HEK293 (cell line): ENCODE data around the gene PGA5.
"Not testable (repeated sequence)": the region's sequence is repeated elsewhere in the genome, so short reads cannot be mapped to it uniquely, and the experiment has no call there.

Experiments used
- CTCF ChIA-PET: fragments of 350-600 bp; formaldehyde crosslinking; extraction: SDS; loops from one replicate; lab custom pipeline; 2021; ENCODE audit warnings: antibody characterized with exemption; lab: Yijun Ruan, JAX
- POLR2A ChIA-PET: fragments of 300-600 bp; formaldehyde crosslinking; extraction: SDS; loops from one replicate; lab custom pipeline; 2020; ENCODE audit warnings: antibody characterized with exemption, inconsistent platforms; lab: Yijun Ruan, JAX
- H3K27ac ChIP-seq: fragments of 200-500 bp; sonication (Bioruptor generic); 2 replicates; pipeline ENCODE4 v1.5.1; 2014; ENCODE audit warnings: low read depth, low read length, control low read depth, inconsistent platforms; ENCODE audit errors: extremely low read depth
- H3K36me3 ChIP-seq, 2 experiments: fragments of 200-500 bp in 1 of 2; sonication (Bioruptor generic) in 1 of 2; 1 replicate in 1 of 2; 2 replicates in 1 of 2; pipeline ENCODE4 v1.5.1; 2014 to 2017; ENCODE audit warnings: inconsistent platforms in 2 of 2, low read length in 2 of 2; ENCODE audit not compliant: control insufficient read depth in 2 of 2, insufficient read depth in 1 of 2
- H3K4me1 ChIP-seq: fragments of 200-500 bp; sonication (Bioruptor generic); 2 replicates; pipeline ENCODE4 v1.5.1; 2014; ENCODE audit warnings: mild to moderate bottlenecking, low read length, inconsistent platforms; ENCODE audit not compliant: control insufficient read depth, insufficient read depth
- H3K4me3 ChIP-seq: 2 replicates; pipeline ENCODE4 v1.5.1; 2011; ENCODE audit warnings: low read depth, mild to moderate bottlenecking, control low read depth, low read length, moderate library complexity
- H3K9me3 ChIP-seq: fragments of 200-500 bp; sonication (Bioruptor generic); 2 replicates; pipeline ENCODE4 v1.5.1; 2014; ENCODE audit warnings: low read depth, low read length, inconsistent platforms; ENCODE audit not compliant: control insufficient read depth, insufficient read depth

Gene PGA5

DNA sequence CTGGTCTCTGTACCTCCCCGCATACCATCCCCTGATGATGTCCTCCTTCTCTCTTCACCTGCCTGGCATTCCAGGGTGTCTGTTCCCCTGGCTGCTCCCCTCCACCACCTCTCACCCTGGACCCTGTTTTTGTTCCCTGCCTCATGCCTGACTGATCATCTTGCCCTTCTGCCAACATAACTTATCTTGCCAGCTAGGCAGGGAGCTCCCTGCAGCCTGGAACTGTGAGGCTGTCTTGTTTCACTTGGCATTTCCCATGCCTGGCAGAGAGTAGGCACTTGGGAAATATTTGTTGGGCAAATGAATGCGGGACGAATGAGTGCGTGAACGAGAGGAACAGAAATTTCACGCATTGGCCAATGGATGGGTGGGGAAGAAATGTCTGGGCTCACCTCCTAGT is 30.3 kb upstream of the PGA5 start:
- H3K4me1 ChIP-seq, H3K9me3 ChIP-seq, H3K4me3 ChIP-seq, H3K36me3 ChIP-seq, CTCF ChIA-PET, POLR2A ChIA-PET, H3K27ac ChIP-seq: not testable (repeated sequence)

DNA sequence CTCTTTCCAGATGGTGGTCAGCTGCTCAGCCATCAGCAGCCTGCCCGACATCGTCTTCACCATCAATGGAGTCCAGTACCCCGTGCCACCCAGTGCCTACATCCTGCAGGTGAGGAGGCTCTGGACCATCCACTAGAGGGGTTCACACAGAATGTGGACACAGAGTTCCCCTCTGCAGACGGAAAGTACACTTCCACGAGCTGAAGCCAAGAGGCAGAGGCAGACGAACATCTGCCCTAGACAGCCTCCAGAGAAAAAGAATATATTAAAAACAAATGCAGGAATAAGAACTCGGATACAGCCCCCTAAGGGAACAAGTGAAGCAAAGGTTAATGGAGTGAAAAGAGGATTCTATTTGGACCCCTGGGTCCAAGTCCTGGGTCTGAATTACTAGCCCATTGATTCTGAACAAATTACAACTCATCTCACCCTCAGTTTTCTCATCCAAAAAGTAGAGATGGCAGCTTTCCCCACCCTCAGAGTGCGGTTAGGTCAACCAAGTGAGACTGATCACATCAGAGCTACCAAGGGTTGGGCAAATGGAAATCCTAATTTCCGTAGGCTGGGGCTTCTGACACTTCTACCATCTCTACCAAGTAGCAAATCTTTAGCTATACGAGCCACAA is 29.5 kb upstream of the PGA5 start:
- H3K4me1 ChIP-seq, CTCF ChIA-PET, H3K9me3 ChIP-seq, POLR2A ChIA-PET, H3K27ac ChIP-seq, H3K36me3 ChIP-seq, H3K4me3 ChIP-seq: not testable (repeated sequence)

DNA sequence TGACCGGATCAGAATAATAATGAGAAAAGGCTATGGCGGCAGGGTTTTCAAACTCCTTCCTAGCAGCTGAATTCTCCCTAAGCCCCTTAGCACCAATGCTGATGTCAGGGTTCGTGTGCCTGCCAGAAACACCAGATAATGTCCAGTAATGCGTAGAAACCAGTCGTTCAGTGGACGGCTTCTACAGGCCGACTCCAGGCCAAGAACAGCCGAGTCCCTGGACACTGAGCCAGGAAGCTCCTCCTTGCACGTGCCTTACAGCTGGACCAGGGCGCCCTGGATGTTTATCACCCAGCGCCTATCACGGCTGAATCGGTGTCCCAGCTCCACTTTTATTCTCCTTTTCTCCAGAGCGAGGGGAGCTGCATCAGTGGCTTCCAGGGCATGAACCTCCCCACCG is 28.8 kb upstream of the PGA5 start:
- H3K9me3 ChIP-seq, H3K27ac ChIP-seq, POLR2A ChIA-PET, H3K4me1 ChIP-seq, H3K36me3 ChIP-seq, H3K4me3 ChIP-seq, CTCF ChIA-PET: not testable (repeated sequence)

DNA sequence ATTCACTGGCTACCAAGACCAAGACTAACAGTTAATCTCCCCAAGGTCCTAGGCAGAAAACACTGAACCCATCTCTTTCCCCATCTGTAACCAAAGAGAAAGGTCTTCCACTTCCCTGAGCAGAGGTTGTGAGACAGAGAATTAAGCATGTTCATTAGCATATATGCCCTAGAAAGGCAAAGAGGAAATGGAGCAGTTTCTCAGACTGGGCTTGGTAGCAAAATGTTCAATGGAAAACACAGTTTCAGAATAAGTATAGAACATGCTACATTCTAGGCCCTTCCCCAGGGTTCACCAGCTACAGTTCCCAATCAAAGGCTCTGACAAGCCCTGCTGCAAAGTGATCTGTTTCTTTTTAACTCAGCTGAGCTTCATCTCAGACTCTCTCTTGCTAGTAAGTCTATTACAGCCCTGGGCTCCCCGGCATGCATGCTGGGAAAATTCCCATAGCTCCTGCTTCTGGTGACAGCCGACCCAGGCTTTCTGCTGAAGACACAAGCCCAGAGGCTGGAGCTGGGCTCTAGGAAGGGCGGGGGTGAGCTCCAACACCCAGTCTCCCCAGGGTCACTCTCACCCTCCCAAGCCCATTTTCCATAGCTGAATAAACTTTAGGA is 27.2 kb upstream of the PGA5 start:
- CTCF ChIA-PET, H3K27ac ChIP-seq, H3K4me3 ChIP-seq, H3K36me3 ChIP-seq, POLR2A ChIA-PET, H3K9me3 ChIP-seq, H3K4me1 ChIP-seq: not testable (repeated sequence)

GRCh38 chr11:61218306-61218705 is 22.7 kb upstream of the PGA5 start:
- H3K36me3 ChIP-seq, H3K4me3 ChIP-seq, POLR2A ChIA-PET, CTCF ChIA-PET, H3K4me1 ChIP-seq, H3K27ac ChIP-seq, H3K9me3 ChIP-seq: not testable (repeated sequence)

GRCh38 chr11:61219016-61219415 is 22.0 kb upstream of the PGA5 start:
- H3K4me3 ChIP-seq, H3K4me1 ChIP-seq, POLR2A ChIA-PET, H3K27ac ChIP-seq, H3K36me3 ChIP-seq, H3K9me3 ChIP-seq, CTCF ChIA-PET: not testable (repeated sequence)

- CTCF ChIA-PET, H3K4me3 ChIP-seq, H3K27ac ChIP-seq, H3K36me3 ChIP-seq, H3K9me3 ChIP-seq, H3K4me1 ChIP-seq, POLR2A ChIA-PET: not testable (repeated sequence)
These were observed 18.9 kb upstream of the PGA5 start, which contains the start of gene PGA4 for GRCh38 chr11:61222047-61222446. Gene PGA4, plus strand, starts transcription at chr11:61222347. Its CDS starts 54 bp downstream, at chr11:61222401.

DNA sequence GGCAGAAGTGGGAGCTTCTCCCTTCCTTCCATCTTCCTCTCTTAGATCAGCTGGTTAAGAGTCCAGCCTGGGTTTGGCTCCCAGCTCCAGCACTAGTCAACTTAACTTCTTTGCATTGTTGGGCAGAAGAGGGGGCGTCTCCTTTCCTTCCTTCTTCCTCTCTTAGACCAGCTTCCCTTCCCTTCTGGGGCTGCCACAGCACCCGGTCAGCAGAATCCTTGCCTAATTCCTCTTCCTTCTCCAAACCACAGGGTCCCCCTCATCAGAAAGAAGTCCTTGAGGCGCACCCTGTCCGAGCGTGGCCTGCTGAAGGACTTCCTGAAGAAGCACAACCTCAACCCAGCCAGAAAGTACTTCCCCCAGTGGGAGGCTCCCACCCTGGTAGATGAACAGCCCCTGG is 18.3 kb upstream of the PGA5 start:
- H3K9me3 ChIP-seq, CTCF ChIA-PET, POLR2A ChIA-PET, H3K27ac ChIP-seq, H3K4me3 ChIP-seq, H3K36me3 ChIP-seq, H3K4me1 ChIP-seq: not testable (repeated sequence)

GRCh38 chr11:61226457-61227137 is 14.4 kb upstream of the PGA5 start:
- H3K4me1 ChIP-seq, POLR2A ChIA-PET, H3K4me3 ChIP-seq, H3K36me3 ChIP-seq, CTCF ChIA-PET, H3K27ac ChIP-seq, H3K9me3 ChIP-seq: not testable (repeated sequence)

- CTCF ChIA-PET, POLR2A ChIA-PET, H3K4me1 ChIP-seq: not testable (repeated sequence)
These were observed 11.5 kb upstream of the PGA5 start for GRCh38 chr11:61229458-61229857.

GRCh38 chr11:61231033-61231432 is 9.9 kb upstream of the PGA5 start:
- POLR2A ChIA-PET, H3K27ac ChIP-seq, H3K9me3 ChIP-seq, H3K4me1 ChIP-seq, H3K36me3 ChIP-seq, CTCF ChIA-PET, H3K4me3 ChIP-seq: not testable (repeated sequence)

More at GRCh38 chr11:61229458-61229857, 11.5 kb upstream of the PGA5 start:
- H3K4me3 ChIP-seq, H3K36me3 ChIP-seq, H3K27ac ChIP-seq, H3K9me3 ChIP-seq: not testable (repeated sequence)
